Ovary (tissue), 9 donors: ENCODE data around the gene TRPM3. TPM values are rescaled to one million over a fixed set of nuclear protein-coding genes. Genes with fewer than 3 reads are reported as not detected.

Source experiments
- DNase-seq, 5 donors: peaks; one replicate each; pipeline ENCODE4 v3.0.0-alpha.2; 2019 to 2020
- H3K27ac ChIP-seq, 2 donors: fragments of 200-600 bp; one replicate each; pipeline versions ENCODE4 v1.5.1 to v1.8.0; 2019 to 2022
- H3K27me3 ChIP-seq: fragments of 200-600 bp; one replicate; pipeline ENCODE4 v1.8.0; 2022
- H3K36me3 ChIP-seq: fragments of 200-600 bp; sonication (generic); one replicate; pipeline ENCODE4 v1.5.1; 2019
- H3K4me1 ChIP-seq: one replicate; pipeline ENCODE4 v1.8.1; 2013; ENCODE audit warnings: mild to moderate bottlenecking, moderate library complexity; ENCODE audit not compliant: insufficient read depth
- H3K4me3 ChIP-seq: fragments of 200-600 bp; sonication (generic); one replicate; pipeline ENCODE4 v1.5.1; 2017
- H3K9me3 ChIP-seq, 2 donors: fragments of 200-600 bp in 1 of 2; sonication (generic) in 1 of 2; one replicate each; pipeline versions ENCODE4 v1.5.1 to v1.8.1; 2013 to 2019; ENCODE audit warnings: mild to moderate bottlenecking in 1 of 2, moderate library complexity in 1 of 2
- CTCF ChIP-seq, 3 donors: fragments of 450-650 bp in 2 of 3; fragments of 200-600 bp in 1 of 3; IDR thresholded peaks; one replicate each; pipeline versions ENCODE4 v1.5.1 to v1.8.0; 2016 to 2022; ENCODE audit warnings: antibody characterized with exemption in 3 of 3, mild to moderate bottlenecking in 1 of 3
- EP300 ChIP-seq: sonication (generic); formaldehyde crosslinking; IDR thresholded peaks from one replicate; pipeline ENCODE4 v1.6.1; 2017; ENCODE audit warnings: antibody characterized with exemption
- POLR2A ChIP-seq: fragments of 450-650 bp; IDR thresholded peaks from one replicate; pipeline ENCODE4 v1.6.1; 2017; ENCODE audit warnings: antibody characterized with exemption, mild to moderate bottlenecking, moderate library complexity
- WGBS, 3 donors: extraction: QIAGEN DNeasy Blood & Tissue Kit in 1 of 3; methylation state at CpG; one replicate each; pipeline versions ENCODE4 v1.1.5 to v1.1.7; 2013 to 2017; 5-methylcytosine and 5-hydroxymethylcytosine counted together
- intact Hi-C, 4 donors: fragments of 100-400 bp; cut with DNase I; formaldehyde crosslinking; loops; one replicate each; pipeline versions ENCODE4 v1.11.0 to v1.15.1; 2022 to 2023
- polyA plus RNA-seq, 2 donors: library from polyadenylated mRNA; stranded (reverse); fragments of 200-250 nt in 1 of 2; fragments of 350-450 nt in 1 of 2; fragmentation: Illumina TruSeq in 1 of 2; extraction: RNeasy Lipid Tissue Mini Kit (QIAGEN cat#74804) in 1 of 2; gene quantifications; one replicate each; pipeline ENCODE4 v1.2.3, GENCODE V29; 2013 to 2014
- total RNA-seq, 7 donors: library from RNA; depleted of rRNA in 2 of 7; stranded (reverse); fragments of >200 nt in 2 of 7; fragmentation: NEBNext Ultra II Directional in 3 of 7; extraction: Animal tissue kit (Norgen Biotek cat#: 25700) in 3 of 7; gene quantifications; one replicate each; pipeline versions ENCODE4 v1.1.0 to v1.2.4, GENCODE V29; 2016 to 2023
- donor health status: DM: no; HTN: no; CAD: no; lungs with moderate emphysema.
- donor health status: DM: no; HTN: no; CAD: no.
- donor health status: Bipolar disorder and iron deficiency.
- donor health status: DM: yes; HTN: yes; CAD: no.
- donor health status: DM: no; HTN: no; CAD: no.
- donor health status: DM: yes; HTN: yes; CAD: no.

The TRPM3 gene
- total and polyA plus RNA-seq, 9 donors, result 0.80 to 18.5 (median 4.6) TPM

- intact Hi-C loops, result no loop called here
- H3K4me3 ChIP-seq, result no peak overlapping the region
- TF ChIP-seq POLR2A (no peak), EP300 (no peak)
- H3K9me3 ChIP-seq, result no peaks in the 10 kb centered on the region
- H3K4me1 ChIP-seq, result no peaks in the 10 kb centered on the region
- WGBS, 3 donors, result 44 to 81% (median 54%) methylated on average over 3 of the region's 3 CpGs
- no peak overlapping the region for H3K27ac ChIP-seq
- no peaks in the 10 kb centered on the region for H3K27me3 ChIP-seq
- no peaks in the 10 kb centered on the region for H3K36me3 ChIP-seq
- DNase-seq, result no peak
Observed at GRCh38 chr9:71131145-71131544, 9.7 kb upstream of the TRPM3 start.

GRCh38 chr9:71130521-71130920 lies 9.1 kb upstream of the TRPM3 start:
- TF ChIP-seq EP300, result no peak
- TF ChIP-seq POLR2A, result no peak
- no peak for TF ChIP-seq CTCF (IDR thresholded peaks at IDR 0.05)
- Histone ChIP-seq H3K4me3 (no peak overlapping the region), H3K9me3 (no peaks in the 10 kb centered on the region), H3K27me3 (no peaks in the 10 kb centered on the region), H3K36me3 (no peaks in the 10 kb centered on the region), H3K27ac (no peak overlapping the region), H3K4me1 (no peaks in the 10 kb centered on the region)
- no peak for DNase-seq
- WGBS, 3 donors, result 87 to 95% (median 92%) methylated on average over 4 of the region's 4 CpGs
- intact Hi-C loops, result no loop called here

GRCh38 chr9:71128796-71129195 lies 7.4 kb upstream of the TRPM3 start:
- Histone ChIP-seq H3K4me1 (no peaks in the 10 kb centered on the region), H3K9me3 (no peaks in the 10 kb centered on the region), H3K27me3 (no peaks in the 10 kb centered on the region), H3K36me3 (no peaks in the 10 kb centered on the region), H3K4me3 (no peak overlapping the region), H3K27ac (no peak overlapping the region)
- intact Hi-C loops, result no loop called here
- no peak for TF ChIP-seq POLR2A
- TF ChIP-seq CTCF (IDR thresholded peaks at IDR 0.05), result no peak
- no peak for TF ChIP-seq EP300
- 40 to 60% (median 46%) methylated on average over 2 of the region's 2 CpGs for WGBS, 3 donors
- DNase-seq, result no peak

- no peaks in the 10 kb centered on the region for H3K4me1 ChIP-seq
- TF ChIP-seq POLR2A (no peak), CTCF (IDR thresholded peaks at IDR 0.05) (no peak)
Observed at GRCh38 chr9:71127301-71127700, 5.9 kb upstream of the TRPM3 start.

GRCh38 chr9:71122421-71122820 lies 1.0 kb upstream of the TRPM3 start:
- WGBS, 3 donors, result 69 to 86% (median 71%) methylated on average over 6 of the region's 6 CpGs
- H3K27ac ChIP-seq, result no peak overlapping the region
- no peak for TF ChIP-seq CTCF (IDR thresholded peaks at IDR 0.05)
- TF ChIP-seq EP300, result no peak
- no peak for TF ChIP-seq POLR2A

More at GRCh38 chr9:71127301-71127700, 5.9 kb upstream of the TRPM3 start:
- Histone ChIP-seq H3K4me3 (no peak overlapping the region), H3K36me3 (no peaks in the 10 kb centered on the region), H3K9me3 (no peaks in the 10 kb centered on the region), H3K27me3 (no peaks in the 10 kb centered on the region), H3K27ac (no peak overlapping the region)
- intact Hi-C loops, result no loop called here
- DNase-seq, result no peak
- WGBS, 3 donors, result 92 to 95% (median 94%) methylated on average over 2 of the region's 2 CpGs

More at GRCh38 chr9:71122421-71122820, 1.0 kb upstream of the TRPM3 start:
- no peak for DNase-seq
- intact Hi-C loops, result no loop called here
- Histone ChIP-seq H3K4me3 (no peak overlapping the region), H3K4me1 (no peaks in the 10 kb centered on the region), H3K27me3 (no peaks in the 10 kb centered on the region), H3K9me3 (no peaks in the 10 kb centered on the region), H3K36me3 (no peaks in the 10 kb centered on the region)
